GM23338 (cell line): ENCODE measurements around the gene IPPK. TPM values are rescaled to one million over a fixed set of nuclear protein-coding genes. Genes with fewer than 3 reads are reported as not detected.

Experiments
- ATAC-seq: fragments of 200-7000 bp; cut with Tn5 transposase; 3 replicates; pipeline ENCODE4 v1.9.1; 2020
- DNase-seq: peaks from one replicate; pipeline ENCODE4 v3.0.0-alpha.2; 2015; ENCODE audit warnings: low spot score
- H2AFZ ChIP-seq: fragments of 200-600 bp; sonication (generic); 2 replicates; pipeline ENCODE4 v1.8.0; 2016; ENCODE audit warnings: antibody characterized with exemption, mild to moderate bottlenecking, moderate library complexity
- H3F3A ChIP-seq: fragments of 200-600 bp; sonication (generic); replicated peaks from 2 replicates; pipeline ENCODE4 v1.8.0; 2017; ENCODE audit warnings: antibody characterized with exemption, mixed run types, low read depth
- H3K27ac ChIP-seq: fragments of 200-600 bp; sonication (generic); 2 replicates; pipeline ENCODE4 v1.6.1; 2016; ENCODE audit warnings: low read depth
- H3K27me3 ChIP-seq: fragments of 200-600 bp; sonication (generic); 2 replicates; pipeline ENCODE4 v1.8.0; 2016; ENCODE audit warnings: mild to moderate bottlenecking, mixed run types, moderate library complexity; ENCODE audit not compliant: insufficient read depth
- H3K36me3 ChIP-seq: fragments of 200-600 bp; sonication (generic); 2 replicates; pipeline ENCODE4 v1.8.0; 2016; ENCODE audit warnings: mild to moderate bottlenecking; ENCODE audit not compliant: insufficient read depth
- H3K4me1 ChIP-seq: fragments of 200-600 bp; sonication (generic); 2 replicates; pipeline ENCODE4 v1.8.0; 2016; ENCODE audit warnings: mild to moderate bottlenecking, moderate library complexity; ENCODE audit not compliant: insufficient read depth
- H3K4me2 ChIP-seq: fragments of 200-600 bp; sonication (generic); 2 replicates; pipeline ENCODE4 v1.7.1; 2017; ENCODE audit warnings: mixed run types
- H3K4me3 ChIP-seq: fragments of 200-600 bp; sonication (generic); 2 replicates; pipeline ENCODE4 v1.6.1; 2016; ENCODE audit warnings: mixed run types
- H3K79me2 ChIP-seq: fragments of 200-600 bp; sonication (generic); replicated peaks from 2 replicates; pipeline ENCODE4 v1.8.0; 2017; ENCODE audit warnings: mild to moderate bottlenecking; ENCODE audit not compliant: insufficient read depth
- H3K9me2 ChIP-seq: fragments of 200-600 bp; sonication (generic); 2 replicates; pipeline ENCODE4 v1.8.0; 2017; ENCODE audit not compliant: insufficient read depth
- H4K20me1 ChIP-seq: fragments of 200-600 bp; sonication (generic); replicated peaks from 2 replicates; pipeline ENCODE4 v1.8.0; 2017; ENCODE audit warnings: mild to moderate bottlenecking; ENCODE audit not compliant: insufficient read depth
- H3K27ac Mint-ChIP-seq: 2 replicates; pipeline ENCODE4 v1.8.0; 2020; ENCODE audit warnings: inconsistent platforms, mild to moderate bottlenecking, moderate library complexity, mixed read lengths
- H3K27me3 Mint-ChIP-seq: 3 replicates; pipeline ENCODE4 v1.8.0; 2022; ENCODE audit warnings: low read depth, mild to moderate bottlenecking, moderate library complexity, mixed read lengths, inconsistent platforms; ENCODE audit not compliant: insufficient read depth, poor library complexity
- H3K36me3 Mint-ChIP-seq: 3 replicates; pipeline ENCODE4 v1.8.0; 2021; ENCODE audit warnings: low read depth, mild to moderate bottlenecking, inconsistent platforms, moderate library complexity, mixed read lengths
- H3K4me1 Mint-ChIP-seq: 3 replicates; pipeline ENCODE4 v1.8.0; 2020; ENCODE audit warnings: mild to moderate bottlenecking, inconsistent platforms, mixed read lengths
- H3K4me3 Mint-ChIP-seq: 3 replicates; pipeline ENCODE4 v1.8.0; 2021; ENCODE audit warnings: moderate library complexity, mild to moderate bottlenecking, inconsistent platforms, mixed read lengths
- H3K9me3 Mint-ChIP-seq: 3 replicates; pipeline ENCODE4 v1.8.0; 2020; ENCODE audit warnings: moderate library complexity, mild to moderate bottlenecking, inconsistent platforms, mixed read lengths
- CREB1 ChIP-seq: fragments of 250-450 bp; sonication (Bioruptor Pico); IDR thresholded peaks from 2 replicates; pipeline ENCODE4 v1.5.0; 2020; ENCODE audit warnings: low read depth, mild to moderate bottlenecking, moderate library complexity
- CTCF ChIP-seq, 2 experiments: fragments of 200-600 bp in 1 of 2; sonication (generic) in 1 of 2; conservative IDR thresholded peaks; 2 replicates each; pipeline versions ENCODE4 v1.5.1 to v1.6.1; 2016 to 2017; ENCODE audit warnings: antibody characterized with exemption in 2 of 2, low read depth in 2 of 2, mild to moderate bottlenecking in 2 of 2, moderate library complexity in 1 of 2
- EZH2 ChIP-seq: fragments of 200-600 bp; sonication (generic); IDR thresholded peaks from one replicate; pipeline ENCODE4 v1.8.0; 2017; ENCODE audit warnings: antibody characterized with exemption, mild to moderate bottlenecking, low read depth; ENCODE audit not compliant: unreplicated experiment
- EZH2phosphoT487 ChIP-seq: fragments of 200-600 bp; sonication (generic); IDR thresholded peaks from one replicate; pipeline ENCODE4 v1.8.1; 2018; ENCODE audit warnings: antibody characterized with exemption; ENCODE audit not compliant: unreplicated experiment
- JUNB ChIP-seq: IDR thresholded peaks from one replicate; pipeline ENCODE4 v1.6.1; 2016; ENCODE audit warnings: antibody characterized with exemption; ENCODE audit not compliant: unreplicated experiment
- NANOG ChIP-seq: IDR thresholded peaks from 2 replicates; pipeline ENCODE4 v1.6.1; 2016; ENCODE audit warnings: antibody characterized with exemption, borderline replicate concordance
- POLR2AphosphoS5 ChIP-seq: IDR thresholded peaks from 2 replicates; pipeline ENCODE4 v1.6.1; 2016; ENCODE audit warnings: antibody characterized with exemption, low read depth
- STAT1 ChIP-seq: IDR thresholded peaks from one replicate; pipeline ENCODE4 v1.6.1; 2016; ENCODE audit warnings: antibody characterized with exemption; ENCODE audit not compliant: unreplicated experiment
- ZNF114 ChIP-seq: fragments of 250-450 bp; sonication (Bioruptor Pico); IDR thresholded peaks from 2 replicates; pipeline ENCODE4 v1.5.0; 2020; ENCODE audit warnings: mild to moderate bottlenecking, moderate library complexity
- ZNF331 ChIP-seq: fragments of 250-450 bp; sonication (Bioruptor Pico); IDR thresholded peaks from 2 replicates; pipeline ENCODE4 v1.5.0; 2020; ENCODE audit warnings: low read depth, mild to moderate bottlenecking, moderate library complexity
- polyA plus RNA-seq: library from polyadenylated mRNA; unstranded; fragments of >200 nt; fragmentation: Nextera tagmentation; extraction: Ambion mirVana; gene quantifications from 2 replicates; pipeline ENCODE4 v1.2.1, GENCODE V29; 2016
- total RNA-seq: library from RNA; depleted of rRNA; stranded (reverse); fragments of >200 nt; shearing (Covaris generic); gene quantifications from 2 replicates; pipeline ENCODE4 v1.2.3, GENCODE V29; 2014
- TF ChIP-seq, protein P1 (sequence below): IDR thresholded peaks from 2 replicates; pipeline ENCODE4 v1.6.1; 2016; ENCODE audit warnings: antibody characterized with exemption
- TF ChIP-seq, protein P2 (sequence below): fragments of 250-450 bp; sonication (Bioruptor Pico); IDR thresholded peaks from 2 replicates; pipeline ENCODE4 v1.5.0; 2020; ENCODE audit warnings: mild to moderate bottlenecking, moderate library complexity
- TF ChIP-seq, protein P3 (sequence below): IDR thresholded peaks from one replicate; pipeline ENCODE4 v1.6.1; 2018; ENCODE audit warnings: antibody characterized with exemption; ENCODE audit not compliant: unreplicated experiment

The IPPK gene
- total and polyA plus RNA-seq, 2 experiments from 2014 or later: 6.5 to 17.5 TPM

DNA sequence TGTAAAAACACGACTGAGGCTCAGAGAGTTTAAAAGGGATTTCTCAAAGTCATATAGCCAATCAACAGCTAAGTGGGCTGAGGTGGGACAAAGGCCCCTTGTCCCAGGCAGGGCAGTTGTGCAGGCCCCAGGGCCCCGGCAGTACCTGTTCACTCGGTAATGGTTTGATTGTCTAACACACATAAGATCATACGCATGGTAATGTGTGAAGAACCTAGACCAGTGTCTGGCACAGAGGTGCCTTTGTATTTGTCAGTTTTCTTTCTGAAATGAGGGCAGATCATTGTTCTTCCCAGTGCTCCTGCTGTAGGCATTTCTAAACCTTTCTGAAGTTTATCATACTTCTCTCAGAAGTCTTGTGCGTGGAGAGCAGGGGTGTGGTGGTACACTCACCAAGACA lies 66.8 kb downstream of the IPPK start:
- H3K4me2 ChIP-seq: no peak overlapping the region
- no peak for ATAC-seq

More for the DNA sequence above, 66.8 kb downstream of the IPPK start:
- Mint-ChIP-seq H3K9me3 (peaks cover 21% of the 10 kb centered on the region), H3K4me3 (no peak overlapping the region), H3K36me3 (peaks cover 9% of the 10 kb centered on the region), H3K27ac (no peak overlapping the region), H3K27me3 (peaks cover 10% of the 10 kb centered on the region), H3K4me1 (no peaks in the 10 kb centered on the region)
- TF ChIP-seq NANOG (no peak), CREB1 (CRISPR knock-in tag) (no peak), ZNF114 (no peak), CTCF (conservative IDR thresholded peaks at IDR 0.05; ENCODE audit: low read depth in 2 of 2) (no peak), ZNF331 (no peak), POLR2AphosphoS5 (no peak), JUNB (no peak), EZH2 (no peak), STAT1 (no peak), EZH2phosphoT487 (no peak)
- TF ChIP-seq, protein P1, sequence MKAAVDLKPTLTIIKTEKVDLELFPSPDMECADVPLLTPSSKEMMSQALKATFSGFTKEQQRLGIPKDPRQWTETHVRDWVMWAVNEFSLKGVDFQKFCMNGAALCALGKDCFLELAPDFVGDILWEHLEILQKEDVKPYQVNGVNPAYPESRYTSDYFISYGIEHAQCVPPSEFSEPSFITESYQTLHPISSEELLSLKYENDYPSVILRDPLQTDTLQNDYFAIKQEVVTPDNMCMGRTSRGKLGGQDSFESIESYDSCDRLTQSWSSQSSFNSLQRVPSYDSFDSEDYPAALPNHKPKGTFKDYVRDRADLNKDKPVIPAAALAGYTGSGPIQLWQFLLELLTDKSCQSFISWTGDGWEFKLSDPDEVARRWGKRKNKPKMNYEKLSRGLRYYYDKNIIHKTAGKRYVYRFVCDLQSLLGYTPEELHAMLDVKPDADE: no peak
- TF ChIP-seq, protein P2, sequence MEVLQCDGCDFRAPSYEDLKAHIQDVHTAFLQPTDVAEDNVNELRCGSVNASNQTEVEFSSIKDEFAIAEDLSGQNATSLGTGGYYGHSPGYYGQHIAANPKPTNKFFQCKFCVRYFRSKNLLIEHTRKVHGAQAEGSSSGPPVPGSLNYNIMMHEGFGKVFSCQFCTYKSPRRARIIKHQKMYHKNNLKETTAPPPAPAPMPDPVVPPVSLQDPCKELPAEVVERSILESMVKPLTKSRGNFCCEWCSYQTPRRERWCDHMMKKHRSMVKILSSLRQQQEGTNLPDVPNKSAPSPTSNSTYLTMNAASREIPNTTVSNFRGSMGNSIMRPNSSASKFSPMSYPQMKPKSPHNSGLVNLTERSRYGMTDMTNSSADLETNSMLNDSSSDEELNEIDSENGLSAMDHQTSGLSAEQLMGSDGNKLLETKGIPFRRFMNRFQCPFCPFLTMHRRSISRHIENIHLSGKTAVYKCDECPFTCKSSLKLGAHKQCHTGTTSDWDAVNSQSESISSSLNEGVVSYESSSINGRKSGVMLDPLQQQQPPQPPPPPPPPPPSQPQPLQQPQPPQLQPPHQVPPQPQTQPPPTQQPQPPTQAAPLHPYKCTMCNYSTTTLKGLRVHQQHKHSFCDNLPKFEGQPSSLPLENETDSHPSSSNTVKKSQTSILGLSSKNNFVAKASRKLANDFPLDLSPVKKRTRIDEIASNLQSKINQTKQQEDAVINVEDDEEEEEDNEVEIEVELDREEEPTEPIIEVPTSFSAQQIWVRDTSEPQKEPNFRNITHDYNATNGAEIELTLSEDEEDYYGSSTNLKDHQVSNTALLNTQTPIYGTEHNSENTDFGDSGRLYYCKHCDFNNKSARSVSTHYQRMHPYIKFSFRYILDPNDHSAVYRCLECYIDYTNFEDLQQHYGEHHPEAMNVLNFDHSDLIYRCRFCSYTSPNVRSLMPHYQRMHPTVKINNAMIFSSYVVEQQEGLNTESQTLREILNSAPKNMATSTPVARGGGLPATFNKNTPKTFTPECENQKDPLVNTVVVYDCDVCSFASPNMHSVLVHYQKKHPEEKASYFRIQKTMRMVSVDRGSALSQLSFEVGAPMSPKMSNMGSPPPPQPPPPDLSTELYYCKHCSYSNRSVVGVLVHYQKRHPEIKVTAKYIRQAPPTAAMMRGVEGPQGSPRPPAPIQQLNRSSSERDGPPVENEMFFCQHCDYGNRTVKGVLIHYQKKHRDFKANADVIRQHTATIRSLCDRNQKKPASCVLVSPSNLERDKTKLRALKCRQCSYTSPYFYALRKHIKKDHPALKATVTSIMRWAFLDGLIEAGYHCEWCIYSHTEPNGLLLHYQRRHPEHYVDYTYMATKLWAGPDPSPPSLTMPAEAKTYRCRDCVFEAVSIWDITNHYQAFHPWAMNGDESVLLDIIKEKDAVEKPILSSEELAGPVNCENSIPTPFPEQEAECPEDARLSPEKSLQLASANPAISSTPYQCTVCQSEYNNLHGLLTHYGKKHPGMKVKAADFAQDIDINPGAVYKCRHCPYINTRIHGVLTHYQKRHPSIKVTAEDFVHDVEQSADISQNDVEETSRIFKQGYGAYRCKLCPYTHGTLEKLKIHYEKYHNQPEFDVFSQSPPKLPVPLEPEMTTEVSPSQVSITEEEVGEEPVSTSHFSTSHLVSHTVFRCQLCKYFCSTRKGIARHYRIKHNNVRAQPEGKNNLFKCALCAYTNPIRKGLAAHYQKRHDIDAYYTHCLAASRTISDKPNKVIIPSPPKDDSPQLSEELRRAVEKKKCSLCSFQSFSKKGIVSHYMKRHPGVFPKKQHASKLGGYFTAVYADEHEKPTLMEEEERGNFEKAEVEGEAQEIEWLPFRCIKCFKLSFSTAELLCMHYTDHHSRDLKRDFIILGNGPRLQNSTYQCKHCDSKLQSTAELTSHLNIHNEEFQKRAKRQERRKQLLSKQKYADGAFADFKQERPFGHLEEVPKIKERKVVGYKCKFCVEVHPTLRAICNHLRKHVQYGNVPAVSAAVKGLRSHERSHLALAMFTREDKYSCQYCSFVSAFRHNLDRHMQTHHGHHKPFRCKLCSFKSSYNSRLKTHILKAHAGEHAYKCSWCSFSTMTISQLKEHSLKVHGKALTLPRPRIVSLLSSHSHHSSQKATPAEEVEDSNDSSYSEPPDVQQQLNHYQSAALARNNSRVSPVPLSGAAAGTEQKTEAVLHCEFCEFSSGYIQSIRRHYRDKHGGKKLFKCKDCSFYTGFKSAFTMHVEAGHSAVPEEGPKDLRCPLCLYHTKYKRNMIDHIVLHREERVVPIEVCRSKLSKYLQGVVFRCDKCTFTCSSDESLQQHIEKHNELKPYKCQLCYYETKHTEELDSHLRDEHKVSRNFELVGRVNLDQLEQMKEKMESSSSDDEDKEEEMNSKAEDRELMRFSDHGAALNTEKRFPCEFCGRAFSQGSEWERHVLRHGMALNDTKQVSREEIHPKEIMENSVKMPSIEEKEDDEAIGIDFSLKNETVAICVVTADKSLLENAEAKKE (CRISPR knock-in tag): no peak
- TF ChIP-seq, protein P3, sequence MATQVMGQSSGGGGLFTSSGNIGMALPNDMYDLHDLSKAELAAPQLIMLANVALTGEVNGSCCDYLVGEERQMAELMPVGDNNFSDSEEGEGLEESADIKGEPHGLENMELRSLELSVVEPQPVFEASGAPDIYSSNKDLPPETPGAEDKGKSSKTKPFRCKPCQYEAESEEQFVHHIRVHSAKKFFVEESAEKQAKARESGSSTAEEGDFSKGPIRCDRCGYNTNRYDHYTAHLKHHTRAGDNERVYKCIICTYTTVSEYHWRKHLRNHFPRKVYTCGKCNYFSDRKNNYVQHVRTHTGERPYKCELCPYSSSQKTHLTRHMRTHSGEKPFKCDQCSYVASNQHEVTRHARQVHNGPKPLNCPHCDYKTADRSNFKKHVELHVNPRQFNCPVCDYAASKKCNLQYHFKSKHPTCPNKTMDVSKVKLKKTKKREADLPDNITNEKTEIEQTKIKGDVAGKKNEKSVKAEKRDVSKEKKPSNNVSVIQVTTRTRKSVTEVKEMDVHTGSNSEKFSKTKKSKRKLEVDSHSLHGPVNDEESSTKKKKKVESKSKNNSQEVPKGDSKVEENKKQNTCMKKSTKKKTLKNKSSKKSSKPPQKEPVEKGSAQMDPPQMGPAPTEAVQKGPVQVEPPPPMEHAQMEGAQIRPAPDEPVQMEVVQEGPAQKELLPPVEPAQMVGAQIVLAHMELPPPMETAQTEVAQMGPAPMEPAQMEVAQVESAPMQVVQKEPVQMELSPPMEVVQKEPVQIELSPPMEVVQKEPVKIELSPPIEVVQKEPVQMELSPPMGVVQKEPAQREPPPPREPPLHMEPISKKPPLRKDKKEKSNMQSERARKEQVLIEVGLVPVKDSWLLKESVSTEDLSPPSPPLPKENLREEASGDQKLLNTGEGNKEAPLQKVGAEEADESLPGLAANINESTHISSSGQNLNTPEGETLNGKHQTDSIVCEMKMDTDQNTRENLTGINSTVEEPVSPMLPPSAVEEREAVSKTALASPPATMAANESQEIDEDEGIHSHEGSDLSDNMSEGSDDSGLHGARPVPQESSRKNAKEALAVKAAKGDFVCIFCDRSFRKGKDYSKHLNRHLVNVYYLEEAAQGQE: no peak
- H2AFZ ChIP-seq: no peak overlapping the region
- no peak overlapping the region for H3K4me3 ChIP-seq
- no peaks in the 10 kb centered on the region for H3K4me1 ChIP-seq
- no peaks in the 10 kb centered on the region; the same call in 1 of the 2 replicates for H3K9me2 ChIP-seq
- H4K20me1 ChIP-seq: no peaks in the 10 kb centered on the region
- no peaks in the 10 kb centered on the region for H3F3A ChIP-seq
- peaks cover 5% of the 10 kb centered on the region; the same call in 1 of the 2 replicates for H3K36me3 ChIP-seq
- H3K27me3 ChIP-seq: no peaks in the 10 kb centered on the region
- H3K27ac ChIP-seq: no peak overlapping the region
- DNase-seq: no peak
- no peaks in the 10 kb centered on the region for H3K79me2 ChIP-seq
